Activated CD4-positive, alpha-beta T cell treated with anti-CD3 and anti-CD28 coated beads, Interleukin-2, amount 10 ng/mL, durations not matched to agents 7 days and 5 days (primary cell): ENCODE measurements around the gene NR3C2. TPM values are rescaled to one million over a fixed set of nuclear protein-coding genes. Genes with fewer than 3 reads are reported as not detected.

Experiments
- CTCF ChIA-PET: fragments of 350-600 bp; sonication (Branson Sonifier 250); formaldehyde crosslinking; loops from one replicate; lab custom pipeline; 2021; ENCODE audit warnings: antibody characterized with exemption; lab: Charles Lee
- POLR2A ChIA-PET: fragments of 350-600 bp; sonication (Branson Sonifier 250); formaldehyde crosslinking; loops from one replicate; lab custom pipeline; 2021; ENCODE audit warnings: antibody characterized with exemption; lab: Charles Lee
- DNase-seq: peaks from one replicate; pipeline ENCODE4 v3.0.0-alpha.2; 2020
- H3K27ac Mint-ChIP-seq: one replicate; pipeline ENCODE4 v1.8.0; 2021; ENCODE audit warnings: mild to moderate bottlenecking, moderate library complexity, mixed read lengths
- H3K27me3 Mint-ChIP-seq: one replicate; pipeline ENCODE4 v1.8.0; 2021; ENCODE audit warnings: mixed read lengths
- H3K36me3 Mint-ChIP-seq: one replicate; pipeline ENCODE4 v1.8.0; 2021; ENCODE audit warnings: low read depth, mixed read lengths
- H3K4me1 Mint-ChIP-seq: one replicate; pipeline ENCODE4 v1.8.0; 2021; ENCODE audit warnings: mixed read lengths
- H3K4me3 Mint-ChIP-seq: one replicate; pipeline ENCODE4 v1.8.0; 2021; ENCODE audit warnings: mild to moderate bottlenecking, moderate library complexity, mixed read lengths
- H3K9me3 Mint-ChIP-seq: one replicate; pipeline ENCODE4 v1.8.0; 2021; ENCODE audit warnings: mixed read lengths
- total RNA-seq, 2 experiments: library from RNA; stranded (reverse); gene quantifications; one replicate each; pipeline ENCODE4 v1.2.3, GENCODE V29; 2021

Gene NR3C2
- total RNA-seq, 2 experiments from 2014 or later: 4.1 to 5.1 TPM

DNA sequence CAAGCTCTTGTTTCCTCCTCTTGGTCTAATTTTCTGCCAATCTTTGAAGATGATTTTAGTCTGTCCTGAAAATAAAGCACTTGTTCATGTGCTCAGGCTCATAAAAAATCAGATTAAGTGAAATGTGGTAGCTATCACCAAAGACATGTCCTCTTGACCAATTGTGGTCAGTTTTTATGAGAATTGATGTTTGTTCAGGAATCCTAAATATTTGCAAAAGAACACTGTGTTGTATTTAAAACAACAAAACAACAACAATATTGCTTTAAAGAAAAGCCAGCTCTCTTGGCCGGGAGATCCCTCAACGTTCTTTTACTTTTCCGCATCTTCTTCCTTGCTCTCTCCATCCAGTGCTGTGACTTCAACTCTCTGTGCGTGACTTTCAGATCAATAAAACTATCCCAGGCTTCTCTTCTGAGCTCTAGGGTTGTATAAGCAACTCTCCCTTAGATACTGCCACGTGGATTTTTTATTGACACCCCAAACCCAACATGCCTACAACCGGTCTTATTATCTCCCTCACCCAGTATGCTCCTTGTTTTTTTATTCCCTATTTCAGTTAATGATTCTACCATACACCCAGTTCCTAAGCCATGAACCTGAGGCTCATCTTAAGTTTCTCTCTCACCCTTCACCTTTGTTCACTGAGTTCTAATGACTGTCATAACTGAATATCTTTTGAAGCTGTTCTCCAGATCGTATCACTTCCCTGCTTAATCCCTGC, 400.4 kb downstream of the NR3C2 start:
- H3K27me3 Mint-ChIP-seq: no peaks in the 10 kb centered on the region
- H3K4me1 Mint-ChIP-seq: peaks cover 19% of the 10 kb centered on the region
- peaks cover 3% of the 10 kb centered on the region for H3K36me3 Mint-ChIP-seq
- H3K9me3 Mint-ChIP-seq: no peaks in the 10 kb centered on the region
- H3K27ac Mint-ChIP-seq: no peak overlapping the region
- ChIA-PET POLR2A (no interaction called here), CTCF (interaction anchor here (0.8 to 1.1 kb wide), 3 partner anchors 10 to 15 kb away, joined by 3 read pairs; no protein-coding TSS in a partner anchor)
- no peak for DNase-seq
- no peak overlapping the region for H3K4me3 Mint-ChIP-seq

DNA sequence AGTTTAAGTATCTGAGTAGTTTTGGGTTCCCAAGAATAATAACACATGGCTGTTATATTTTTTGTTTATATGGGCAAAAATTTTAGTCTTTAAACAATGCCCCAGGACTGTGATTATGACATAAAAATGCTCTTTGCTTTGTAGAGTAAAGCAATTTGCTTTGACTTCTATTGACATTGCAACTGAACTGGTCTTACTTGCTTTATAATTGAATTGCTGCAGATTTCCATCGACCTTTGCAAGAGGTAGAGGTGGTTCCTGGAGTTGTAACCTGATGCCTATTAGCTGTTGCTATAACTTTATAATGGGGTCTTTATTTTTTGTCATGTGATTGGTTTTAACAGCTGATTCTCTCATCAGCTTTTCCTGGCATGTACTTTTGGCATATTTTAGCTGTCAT, 407.4 kb downstream of the NR3C2 start:
- Mint-ChIP-seq H3K4me1 (no peaks in the 10 kb centered on the region), H3K4me3 (no peak overlapping the region), H3K36me3 (no peaks in the 10 kb centered on the region), H3K27ac (no peak overlapping the region), H3K9me3 (peaks cover 7% of the 10 kb centered on the region), H3K27me3 (no peaks in the 10 kb centered on the region)
- POLR2A ChIA-PET: no interaction called here
- no peak for DNase-seq
- CTCF ChIA-PET: no interaction called here

DNA sequence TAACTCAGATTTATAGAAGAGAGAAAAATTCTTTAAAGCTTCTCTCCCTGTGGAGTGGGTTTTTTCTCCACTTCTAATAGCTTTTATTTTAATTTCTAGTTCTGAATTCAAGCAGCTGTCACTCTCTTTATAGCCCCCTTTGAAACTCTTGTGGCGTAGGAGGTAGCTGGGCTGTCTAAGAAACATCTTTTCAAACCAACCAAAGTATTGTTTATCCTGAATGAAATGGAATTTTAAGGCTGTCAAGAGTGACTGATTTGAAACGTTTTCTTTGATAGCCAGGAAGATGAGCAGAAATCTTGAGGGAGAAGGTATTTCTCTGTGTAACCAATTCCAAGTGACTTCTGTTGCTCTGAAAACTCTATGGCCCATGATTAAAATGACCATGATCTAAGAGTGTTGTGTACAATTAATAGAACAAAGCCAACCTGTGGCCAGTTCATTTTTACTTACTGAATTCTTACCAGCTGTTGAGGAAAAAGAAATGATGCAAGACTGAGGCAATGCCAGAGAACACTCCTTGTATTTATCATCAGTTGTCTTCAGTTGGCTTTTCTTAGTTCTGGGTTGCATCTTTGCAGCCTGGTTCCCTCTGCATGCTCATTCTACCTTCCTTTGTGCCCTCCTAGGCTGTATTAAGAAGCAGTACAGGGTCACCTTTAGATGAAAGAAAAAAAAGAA, 411.9 kb downstream of the NR3C2 start:
- Mint-ChIP-seq H3K27ac (no peak overlapping the region), H3K4me3 (no peak overlapping the region), H3K36me3 (peaks cover 3% of the 10 kb centered on the region), H3K4me1 (no peaks in the 10 kb centered on the region), H3K9me3 (peaks cover 4% of the 10 kb centered on the region), H3K27me3 (no peaks in the 10 kb centered on the region)
- POLR2A ChIA-PET: no interaction called here
- CTCF ChIA-PET: no interaction called here
- DNase-seq: no peak

DNA sequence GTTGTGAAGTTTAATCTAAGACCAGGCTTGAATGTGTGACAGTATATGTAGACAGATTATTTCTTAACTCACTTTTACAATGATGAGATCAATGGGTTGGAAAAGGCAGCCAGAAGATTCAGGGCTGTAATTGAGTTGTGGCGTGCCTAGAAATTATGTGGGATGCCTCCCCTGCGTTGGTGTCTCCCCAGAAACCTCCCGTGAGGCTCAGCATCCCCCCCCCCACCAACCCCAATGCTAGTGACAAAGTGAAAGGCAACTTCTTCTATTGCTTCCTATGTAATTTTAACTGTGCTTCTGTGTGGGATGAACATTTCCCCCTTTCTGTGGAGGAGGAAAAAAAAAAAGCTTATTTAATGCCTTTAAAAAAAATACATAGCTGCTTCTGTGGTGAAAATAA, 412.4 kb downstream of the NR3C2 start:
- Mint-ChIP-seq H3K36me3 (peaks cover 3% of the 10 kb centered on the region), H3K4me3 (no peak overlapping the region), H3K27ac (no peak overlapping the region), H3K27me3 (no peaks in the 10 kb centered on the region), H3K4me1 (no peaks in the 10 kb centered on the region), H3K9me3 (peaks cover 4% of the 10 kb centered on the region)
- POLR2A ChIA-PET: no interaction called here
- no peak for DNase-seq
- CTCF ChIA-PET: no interaction called here
